ENCODE results near the gene SSNA1.

The SSNA1 gene

GRCh38 chr9:137226338-137227053, 38.0 kb downstream of the SSNA1 start:
- ATAC-seq (ENCODE audit: insufficient read depth, low read depth) (no peak), DNase-seq (no peak)
- Histone ChIP-seq H3K9ac (ENCODE audit: low read depth, low read length) (no peak overlapping the region), H3K79me2 (ENCODE audit: insufficient read depth, low read length) (no peaks in the 10 kb centered on the region), H3K27me3 (ENCODE audit: insufficient read depth, low read length, poor library complexity) (no peaks in the 10 kb centered on the region), H4K20me1 (ENCODE audit: insufficient read depth, low read length) (no peaks in the 10 kb centered on the region), H3K27ac (ENCODE audit: low read length) (no peak overlapping the region), H3K36me3 (ENCODE audit: insufficient read depth, low read length) (no peaks in the 10 kb centered on the region), H3K4me1 (ENCODE audit: insufficient read depth, low read length) (peaks cover 20% of the 10 kb centered on the region), H3K4me2 (ENCODE audit: insufficient read depth, low read length) (no peak overlapping the region), H3K9me3 (ENCODE audit: insufficient read depth, low read length, severe bottlenecking) (no peaks in the 10 kb centered on the region), H2AFZ (ENCODE audit: low read depth, low read length) (no peak overlapping the region), H3K4me3 (ENCODE audit: low read depth in 1 of 2, low read length in 2 of 2) (no peak overlapping the region)
- TF ChIP-seq EZH2 (IDR thresholded peaks at IDR 0.05; ENCODE audit: borderline replicate concordance, low read depth, low read length, severe bottlenecking), result no peak
- TF ChIP-seq CTCF (IDR thresholded peaks at IDR 0.05; ENCODE audit: borderline replicate concordance, extremely low read depth, low read length, poor library complexity, severe bottlenecking), result no peak

- Histone ChIP-seq H3K4me2 (ENCODE audit: insufficient read depth, low read length) (no peak within 1 kb of the TSS), H3K4me3 (ENCODE audit: low read depth in 1 of 2, low read length in 2 of 2) (no peak within 1 kb of the TSS), H3K79me2 (ENCODE audit: insufficient read depth, low read length) (no peaks in the 10 kb centered on the region), H3K9me3 (ENCODE audit: insufficient read depth, low read length, severe bottlenecking) (no peaks in the 10 kb centered on the region), H3K4me1 (ENCODE audit: insufficient read depth, low read length) (peaks cover 20% of the 10 kb centered on the region), H4K20me1 (ENCODE audit: insufficient read depth, low read length) (no peaks in the 10 kb centered on the region), H3K9ac (ENCODE audit: low read depth, low read length) (no peak within 1 kb of the TSS), H3K27ac (ENCODE audit: low read length) (no peak within 1 kb of the TSS), H3K36me3 (ENCODE audit: insufficient read depth, low read length) (no peaks in the 10 kb centered on the region), H3K27me3 (ENCODE audit: insufficient read depth, low read length, poor library complexity) (no peaks in the 10 kb centered on the region), H2AFZ (ENCODE audit: low read depth, low read length) (no peak within 1 kb of the TSS)
- ATAC-seq (ENCODE audit: insufficient read depth, low read depth), result peak; percentile 69
- peak; percentile 81 for DNase-seq
- TF ChIP-seq EZH2 (IDR thresholded peaks at IDR 0.05; ENCODE audit: borderline replicate concordance, low read depth, low read length, severe bottlenecking), result no peak
- peak; percentile 91 for TF ChIP-seq CTCF (IDR thresholded peaks at IDR 0.05; ENCODE audit: borderline replicate concordance, extremely low read depth, low read length, poor library complexity, severe bottlenecking)
These were observed 38.8 kb downstream of the SSNA1 start, which contains the start of gene RNF224 for GRCh38 chr9:137227054-137227852. Gene RNF224 (plus strand): TSS chr9:137227502. CDS start chr9:137228336, 834 bp downstream.

- Histone ChIP-seq H3K79me2 (ENCODE audit: insufficient read depth, low read length) (no peaks in the 10 kb centered on the region), H3K36me3 (ENCODE audit: insufficient read depth, low read length) (no peaks in the 10 kb centered on the region), H2AFZ (ENCODE audit: low read depth, low read length) (no peak overlapping the region), H3K27me3 (ENCODE audit: insufficient read depth, low read length, poor library complexity) (no peaks in the 10 kb centered on the region), H3K27ac (ENCODE audit: low read length) (no peak overlapping the region), H3K4me2 (ENCODE audit: insufficient read depth, low read length) (no peak overlapping the region), H3K4me3 (ENCODE audit: low read depth in 1 of 2, low read length in 2 of 2) (no peak overlapping the region), H3K9ac (ENCODE audit: low read depth, low read length) (no peak overlapping the region), H3K9me3 (ENCODE audit: insufficient read depth, low read length, severe bottlenecking) (no peaks in the 10 kb centered on the region), H4K20me1 (ENCODE audit: insufficient read depth, low read length) (no peaks in the 10 kb centered on the region), H3K4me1 (ENCODE audit: insufficient read depth, low read length) (peaks cover 14% of the 10 kb centered on the region)
- DNase-seq (no peak), ATAC-seq (ENCODE audit: insufficient read depth, low read depth) (no peak)
- TF ChIP-seq CTCF (IDR thresholded peaks at IDR 0.05; ENCODE audit: borderline replicate concordance, extremely low read depth, low read length, poor library complexity, severe bottlenecking), result no peak
- no peak for TF ChIP-seq EZH2 (IDR thresholded peaks at IDR 0.05; ENCODE audit: borderline replicate concordance, low read depth, low read length, severe bottlenecking)
These were observed 39.5 kb downstream of the SSNA1 start for GRCh38 chr9:137227853-137228505.

Measured in DND-41 (cell line).